Measurements from ENCODE around the gene RBBP5. TPM values are rescaled to one million over a fixed set of nuclear protein-coding genes. Genes with fewer than 3 reads are reported as not detected.

Gene RBBP5
- total RNA-seq, 4 donors from 2014 or later: 7.0 to 36.7 (median 12.2) TPM

DNA sequence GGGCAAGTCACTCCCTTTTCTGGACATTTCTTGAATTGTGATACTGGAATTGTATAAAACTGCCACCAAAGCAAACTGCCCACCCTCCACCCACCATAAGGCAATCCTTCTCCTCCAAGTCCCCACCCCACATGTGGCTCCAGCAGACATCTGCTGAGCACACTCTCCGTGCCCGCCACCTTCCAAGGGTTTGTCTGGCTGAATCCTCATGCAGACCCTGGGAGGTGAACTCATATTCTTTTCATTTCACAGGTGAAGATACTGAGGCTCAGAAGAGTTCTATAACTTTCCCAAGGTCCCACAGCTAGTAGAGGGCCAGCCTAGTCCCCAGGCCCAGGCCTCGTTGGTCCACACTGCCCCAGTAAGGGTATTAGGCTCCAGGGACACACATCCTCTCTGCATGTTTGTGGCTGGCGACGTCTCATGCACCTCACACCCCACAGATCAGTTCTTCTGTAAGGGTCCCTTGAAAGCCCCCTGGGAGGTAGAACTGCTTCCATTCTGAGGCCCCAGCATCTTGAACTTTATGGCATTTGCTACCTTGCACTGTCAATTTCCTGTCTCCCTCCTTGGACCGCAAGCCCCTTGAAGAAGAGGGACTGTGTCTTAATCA, 64.7 kb downstream of the RBBP5 start:
- TF ChIP-seq, protein P1, sequence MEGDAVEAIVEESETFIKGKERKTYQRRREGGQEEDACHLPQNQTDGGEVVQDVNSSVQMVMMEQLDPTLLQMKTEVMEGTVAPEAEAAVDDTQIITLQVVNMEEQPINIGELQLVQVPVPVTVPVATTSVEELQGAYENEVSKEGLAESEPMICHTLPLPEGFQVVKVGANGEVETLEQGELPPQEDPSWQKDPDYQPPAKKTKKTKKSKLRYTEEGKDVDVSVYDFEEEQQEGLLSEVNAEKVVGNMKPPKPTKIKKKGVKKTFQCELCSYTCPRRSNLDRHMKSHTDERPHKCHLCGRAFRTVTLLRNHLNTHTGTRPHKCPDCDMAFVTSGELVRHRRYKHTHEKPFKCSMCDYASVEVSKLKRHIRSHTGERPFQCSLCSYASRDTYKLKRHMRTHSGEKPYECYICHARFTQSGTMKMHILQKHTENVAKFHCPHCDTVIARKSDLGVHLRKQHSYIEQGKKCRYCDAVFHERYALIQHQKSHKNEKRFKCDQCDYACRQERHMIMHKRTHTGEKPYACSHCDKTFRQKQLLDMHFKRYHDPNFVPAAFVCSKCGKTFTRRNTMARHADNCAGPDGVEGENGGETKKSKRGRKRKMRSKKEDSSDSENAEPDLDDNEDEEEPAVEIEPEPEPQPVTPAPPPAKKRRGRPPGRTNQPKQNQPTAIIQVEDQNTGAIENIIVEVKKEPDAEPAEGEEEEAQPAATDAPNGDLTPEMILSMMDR (IDR thresholded peaks at IDR 0.05): no peak
- no peak for TF ChIP-seq POLR2A (IDR thresholded peaks at IDR 0.05)
- DNase-seq: no peak
- peaks cover 0 to 59% (median 0%) of the 10 kb centered on the region in 4 donors for H3K27me3 ChIP-seq
- no peak overlapping the region for H3K27ac ChIP-seq
- intact Hi-C loops (cut with DNase I): no loop called here
- peaks cover 0 to 7% (median 4%) of the 10 kb centered on the region in 3 donors for H3K4me1 ChIP-seq
- 84 to 90% methylated on average over 4 to 6 of the region's 6 CpGs for WGBS, 2 donors
- no peak overlapping the region for H3K4me3 ChIP-seq
- no peaks in the 10 kb centered on the region for H3K36me3 ChIP-seq
- no peaks in the 10 kb centered on the region for H3K9me3 ChIP-seq

- H3K27me3 ChIP-seq: peaks cover 0 to 65% (median 0%) of the 10 kb centered on the region in 4 donors
- H3K36me3 ChIP-seq: no peaks in the 10 kb centered on the region
- no peak for TF ChIP-seq POLR2A (IDR thresholded peaks at IDR 0.05)
- TF ChIP-seq, protein P1 (IDR thresholded peaks at IDR 0.05): no peak
- H3K27ac ChIP-seq: no peak overlapping the region
- 62 to 69% methylated on average over 6 to 12 of the region's 13 CpGs for WGBS, 2 donors
- no peaks in the 10 kb centered on the region for H3K9me3 ChIP-seq
- no peak overlapping the region for H3K4me3 ChIP-seq
- intact Hi-C loops (cut with DNase I): no loop called here
- no peaks in the 10 kb centered on the region for H3K4me1 ChIP-seq
- no peak for DNase-seq
Observed at GRCh38 chr1:205056188-205056611, 65.6 kb downstream of the RBBP5 start.

DNA sequence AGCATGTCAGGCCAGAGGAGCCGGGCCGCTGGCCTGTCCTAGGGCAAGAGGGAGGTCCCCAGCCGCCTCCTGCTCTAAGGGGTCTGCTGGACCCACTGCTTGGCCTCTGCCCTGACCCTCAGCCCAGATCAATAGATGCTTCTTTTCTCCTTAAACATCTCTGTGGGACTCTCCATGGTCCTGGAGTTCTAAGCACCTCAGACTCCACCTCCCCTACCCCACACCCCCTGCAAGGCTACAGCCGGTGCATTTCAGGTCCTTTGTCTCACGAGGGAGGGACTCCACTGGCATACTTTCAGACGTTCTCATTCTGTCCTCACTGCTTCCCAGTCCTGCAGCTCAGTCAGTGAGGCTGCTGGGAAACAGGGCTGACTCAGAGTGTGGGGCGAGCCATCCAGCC, 67.8 kb downstream of the RBBP5 start:
- no peaks in the 10 kb centered on the region for H3K4me1 ChIP-seq
- no peak for DNase-seq
- TF ChIP-seq, protein P1 (IDR thresholded peaks at IDR 0.05): no peak
- intact Hi-C loops (cut with DNase I): no loop called here
- no peaks in the 10 kb centered on the region for H3K9me3 ChIP-seq
- H3K36me3 ChIP-seq: no peaks in the 10 kb centered on the region
- 38 to 64% methylated on average over 5 to 6 of the region's 7 CpGs for WGBS, 2 donors
- H3K27me3 ChIP-seq: peaks cover 0 to 78% (median 0%) of the 10 kb centered on the region in 4 donors
- H3K4me3 ChIP-seq: no peak overlapping the region
- H3K27ac ChIP-seq: no peak overlapping the region

- Histone ChIP-seq H3K36me3 (no peaks in the 10 kb centered on the region), H3K27ac (no peak overlapping the region), H3K4me1 (no peaks in the 10 kb centered on the region), H3K9me3 (no peaks in the 10 kb centered on the region), H3K4me3 (no peak overlapping the region), H3K27me3 (peaks cover 0 to 79% (median 0%) of the 10 kb centered on the region in 4 donors)
- intact Hi-C loops (cut with DNase I): no loop called here
- 91 to 92% methylated on average over 4 to 5 of the region's 5 CpGs for WGBS, 2 donors
- TF ChIP-seq, protein P1 (IDR thresholded peaks at IDR 0.05): no peak
- no peak for TF ChIP-seq POLR2A (IDR thresholded peaks at IDR 0.05)
- DNase-seq: no peak
Observed at GRCh38 chr1:205053296-205053695, 68.5 kb downstream of the RBBP5 start.

GRCh38 chr1:205052690-205053089, 69.1 kb downstream of the RBBP5 start:
- H3K27ac ChIP-seq: no peak overlapping the region
- H3K9me3 ChIP-seq: no peaks in the 10 kb centered on the region
- peaks cover 0 to 85% (median 0%) of the 10 kb centered on the region in 4 donors for H3K27me3 ChIP-seq
- H3K4me3 ChIP-seq: no peak overlapping the region
- TF ChIP-seq POLR2A (IDR thresholded peaks at IDR 0.05): no peak
- TF ChIP-seq, protein P1 (IDR thresholded peaks at IDR 0.05): no peak
- no peak for DNase-seq
- 76 to 89% methylated on average over 5 to 7 of the region's 11 CpGs for WGBS, 2 donors
- no peaks in the 10 kb centered on the region for H3K4me1 ChIP-seq
- intact Hi-C loops (cut with DNase I): no loop called here
- H3K36me3 ChIP-seq: no peaks in the 10 kb centered on the region
